Neural progenitor cell (in vitro differentiated cells): Measurements from ENCODE around the gene RGL2.

Experiments used
- CTCF ChIP-seq: fragments of 200-600 bp; sonication (generic); IDR thresholded peaks from 2 replicates; pipeline ENCODE4 v1.5.1; 2017; ENCODE audit warnings: antibody characterized with exemption, mild to moderate bottlenecking
- EZH2 ChIP-seq: fragments of 200-600 bp; sonication (generic); IDR thresholded peaks from 2 replicates; pipeline ENCODE4 v1.6.1; 2017; ENCODE audit warnings: antibody characterized with exemption, mild to moderate bottlenecking, moderate library complexity

- TF ChIP-seq EZH2 (no peak), CTCF (no peak)
Observed at GRCh38 chr6:33294086-33294823, 4.5 kb downstream of the RGL2 start.
